ENCODE data around the gene MRPS2.
"Not testable (repeated sequence)": the region's sequence is repeated elsewhere in the genome, so short reads cannot be mapped to it uniquely, and the experiment has no call there.

The MRPS2 gene

GRCh38 chr9:135500525-135501260, at the start of gene MRPS2:
MRPS2 (plus strand) TSS chr9:135500682; CDS start chr9:135500711, 29 bp downstream.
- DNase-seq, result peak; percentile 35

GRCh38 chr9:135450956-135451355, 49.5 kb upstream of the MRPS2 start:
- no peak for DNase-seq

GRCh38 chr9:135451909-135452308, 48.6 kb upstream of the MRPS2 start:
- DNase-seq, result not testable (repeated sequence)

GRCh38 chr9:135454737-135455136, 45.7 kb upstream of the MRPS2 start:
- no peak for DNase-seq

- no peak for DNase-seq
Measured at GRCh38 chr9:135455401-135456030, 45.0 kb upstream of the MRPS2 start.

- no peak for DNase-seq
Measured at GRCh38 chr9:135456436-135457104, 43.9 kb upstream of the MRPS2 start.

GRCh38 chr9:135458478-135458877, 42.0 kb upstream of the MRPS2 start:
- DNase-seq, result not testable (repeated sequence)

GRCh38 chr9:135461936-135462335, 38.5 kb upstream of the MRPS2 start:
- no peak for DNase-seq

GRCh38 chr9:135463140-135463539, 37.3 kb upstream of the MRPS2 start:
- DNase-seq, result no peak

- DNase-seq, result no peak
Measured at GRCh38 chr9:135464181-135464580, 36.3 kb upstream of the MRPS2 start.

- DNase-seq, result no peak
Measured at GRCh38 chr9:135468854-135469521, 31.5 kb upstream of the MRPS2 start.

GRCh38 chr9:135471791-135472640, 28.5 kb upstream of the MRPS2 start:
- no peak for DNase-seq

GRCh38 chr9:135473972-135474543, 26.4 kb upstream of the MRPS2 start:
- no peak for DNase-seq

- no peak for DNase-seq
Measured at GRCh38 chr9:135474915-135475314, 25.6 kb upstream of the MRPS2 start.

- DNase-seq, result no peak
Measured at GRCh38 chr9:135476561-135477355, 23.7 kb upstream of the MRPS2 start.

- no peak for DNase-seq
Measured at GRCh38 chr9:135478191-135478590, 22.3 kb upstream of the MRPS2 start.

- no peak for DNase-seq
Measured at GRCh38 chr9:135478829-135479468, 21.5 kb upstream of the MRPS2 start.

- no peak for DNase-seq
Measured at GRCh38 chr9:135479469-135480052, 20.9 kb upstream of the MRPS2 start, which contains the start of gene PPP1R26. PPP1R26 (plus strand) TSS chr9:135479782; CDS start chr9:135484511, 4,729 bp downstream.

- no peak for DNase-seq
Measured at GRCh38 chr9:135480071-135480939, 20.2 kb upstream of the MRPS2 start.
